Chondrocyte (in vitro differentiated cells): ENCODE results near the gene NDUFA8. TPM values are rescaled to one million over a fixed set of nuclear protein-coding genes. Genes with fewer than 3 reads are reported as not detected.

Source experiments
- microRNA-seq: library from miRNA; unstranded; fragments of <30 nt; microRNA quantifications from one replicate; pipeline ENCODE4 v1.2.0, GENCODE V29; 2020; ENCODE audit warnings: borderline number of aligned reads
- total RNA-seq: library from RNA; stranded (reverse); gene quantifications from 3 replicates; pipeline ENCODE4 v1.2.1, GENCODE V29; 2021

The NDUFA8 gene
- total RNA-seq, 1 donor from 2014 or later, result 47.9 TPM

Small RNAs within 50 kb of the gene (microRNA-seq; reads per million reads assigned to microRNA genes)
- gene MIR4478, result not detected

Other genes with a start within 250 kb of the NDUFA8 start
- gene TTLL11, start 66.5 kb downstream of the NDUFA8 start, total RNA-seq, result 7.1 to 12.8 TPM (median 9.1 TPM) in 3 replicates
- gene MORN5, start 129 bp upstream of the NDUFA8 start, total RNA-seq, result not detected in 3 replicates
- gene LHX6, start 69.2 kb upstream of the NDUFA8 start, total RNA-seq, result not detected in 3 replicates
- 18.7 to 20.2 TPM (median 18.8 TPM) in 3 replicates for gene RBM18, start 105.1 kb upstream of the NDUFA8 start, total RNA-seq
- 18.3 to 25.4 TPM (median 21.7 TPM) in 3 replicates for gene MRRF, start 105.1 kb upstream of the NDUFA8 start, total RNA-seq
- gene PTGS1, start 211.2 kb upstream of the NDUFA8 start, total RNA-seq, result 0.59 to 2.7 TPM (median 0.97 TPM) in 3 replicates